Measurements from ENCODE around the gene SSX5.
"Not testable (repeated sequence)": the region's sequence is repeated elsewhere in the genome, so short reads cannot be mapped to it uniquely, and the experiment has no call there.

GRCh38 chrX:48181882-48182281, 14.7 kb downstream of the SSX5 start:
- TF ChIP-seq EZH2 (IDR thresholded peaks at IDR 0.05); POLR2AphosphoS5 (IDR thresholded peaks at IDR 0.05; ENCODE audit: borderline replicate concordance, low read depth, low read length); FOXP2 (optimal IDR thresholded peaks at IDR 0.05; ENCODE audit: control extremely low read depth, extremely low read length, insufficient read depth): not testable (repeated sequence)
